NB4 (cell line): ENCODE data around the gene ABHD1.

Source experiments
- POLR2A ChIP-seq: IDR thresholded peaks from 2 replicates; pipeline ENCODE4 v1.6.1; 2011; ENCODE audit warnings: mild to moderate bottlenecking; ENCODE audit not compliant: insufficient read length; ENCODE audit errors: extremely low read depth
- TF ChIP-seq, protein P1 (sequence below): IDR thresholded peaks from one replicate; pipeline ENCODE4 v1.5.1; 2012; ENCODE audit warnings: low read depth, low read length
- TF ChIP-seq, protein P2 (sequence below): IDR thresholded peaks from 2 replicates; pipeline ENCODE4 v1.6.1; 2011; ENCODE audit warnings: low read depth, low read length

DNA sequence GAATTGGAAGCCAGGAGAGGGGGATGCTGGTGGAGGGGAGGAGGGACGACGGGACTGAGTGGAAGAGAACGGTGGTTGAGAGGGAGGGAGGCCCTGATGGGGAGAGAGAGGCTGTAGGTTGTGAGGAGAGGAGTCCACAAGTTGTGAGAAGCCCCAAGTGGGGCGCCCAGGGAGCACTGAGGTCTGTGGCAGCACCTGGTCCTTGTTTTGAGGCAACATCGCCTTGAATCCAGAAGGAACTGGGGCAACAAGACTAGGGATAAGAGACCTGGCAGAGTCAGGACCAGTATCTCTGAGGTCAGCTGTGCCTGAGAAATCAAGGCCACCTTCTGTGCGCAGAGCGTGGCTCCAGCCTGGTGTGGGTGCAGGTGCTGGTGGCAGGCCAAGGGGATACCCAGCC, 14.5 kb downstream of the ABHD1 start:
- TF ChIP-seq, protein P1, sequence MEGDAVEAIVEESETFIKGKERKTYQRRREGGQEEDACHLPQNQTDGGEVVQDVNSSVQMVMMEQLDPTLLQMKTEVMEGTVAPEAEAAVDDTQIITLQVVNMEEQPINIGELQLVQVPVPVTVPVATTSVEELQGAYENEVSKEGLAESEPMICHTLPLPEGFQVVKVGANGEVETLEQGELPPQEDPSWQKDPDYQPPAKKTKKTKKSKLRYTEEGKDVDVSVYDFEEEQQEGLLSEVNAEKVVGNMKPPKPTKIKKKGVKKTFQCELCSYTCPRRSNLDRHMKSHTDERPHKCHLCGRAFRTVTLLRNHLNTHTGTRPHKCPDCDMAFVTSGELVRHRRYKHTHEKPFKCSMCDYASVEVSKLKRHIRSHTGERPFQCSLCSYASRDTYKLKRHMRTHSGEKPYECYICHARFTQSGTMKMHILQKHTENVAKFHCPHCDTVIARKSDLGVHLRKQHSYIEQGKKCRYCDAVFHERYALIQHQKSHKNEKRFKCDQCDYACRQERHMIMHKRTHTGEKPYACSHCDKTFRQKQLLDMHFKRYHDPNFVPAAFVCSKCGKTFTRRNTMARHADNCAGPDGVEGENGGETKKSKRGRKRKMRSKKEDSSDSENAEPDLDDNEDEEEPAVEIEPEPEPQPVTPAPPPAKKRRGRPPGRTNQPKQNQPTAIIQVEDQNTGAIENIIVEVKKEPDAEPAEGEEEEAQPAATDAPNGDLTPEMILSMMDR = no peak
- TF ChIP-seq POLR2A = no peak
- TF ChIP-seq, protein P2, sequence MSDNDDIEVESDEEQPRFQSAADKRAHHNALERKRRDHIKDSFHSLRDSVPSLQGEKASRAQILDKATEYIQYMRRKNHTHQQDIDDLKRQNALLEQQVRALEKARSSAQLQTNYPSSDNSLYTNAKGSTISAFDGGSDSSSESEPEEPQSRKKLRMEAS = no peak
